HG02763 (cell line): ENCODE data around the gene CEP131.

Experiments
- ATAC-seq: cut with Tn5 transposase; IDR thresholded peaks from one replicate; pipeline ENCODE4 v1.9.1; 2021; ENCODE audit warnings: mild to moderate bottlenecking, moderate library complexity; ENCODE audit not compliant: unreplicated experiment

Gene CEP131

GRCh38 chr17:81203136-81203535 lies 19.6 kb downstream of the CEP131 start:
- ATAC-seq = no peak

GRCh38 chr17:81202318-81202717 lies 20.4 kb downstream of the CEP131 start:
- ATAC-seq = no peak

- no peak for ATAC-seq
Observed at GRCh38 chr17:81200695-81201580, 21.8 kb downstream of the CEP131 start.

- no peak for ATAC-seq
Observed at GRCh38 chr17:81200201-81200600, 22.6 kb downstream of the CEP131 start.

- no peak for ATAC-seq
Observed at GRCh38 chr17:81199482-81199830, 23.3 kb downstream of the CEP131 start.

- ATAC-seq = no peak
Observed at GRCh38 chr17:81198826-81199481, 23.8 kb downstream of the CEP131 start.

- ATAC-seq = no peak
Observed at GRCh38 chr17:81197831-81198490, 24.8 kb downstream of the CEP131 start.

GRCh38 chr17:81197409-81197795 lies 25.4 kb downstream of the CEP131 start:
- ATAC-seq = no peak

- ATAC-seq = no peak
Observed at GRCh38 chr17:81196505-81197408, 26.0 kb downstream of the CEP131 start.

- ATAC-seq = no peak
Observed at GRCh38 chr17:81195941-81196495, 26.7 kb downstream of the CEP131 start.

- no peak for ATAC-seq
Observed at GRCh38 chr17:81194941-81195901, 27.5 kb downstream of the CEP131 start.

GRCh38 chr17:81194225-81194760 lies 28.5 kb downstream of the CEP131 start:
- ATAC-seq = no peak

- no peak for ATAC-seq
Observed at GRCh38 chr17:81193470-81194224, 29.1 kb downstream of the CEP131 start.

GRCh38 chr17:81193051-81193410 lies 29.7 kb downstream of the CEP131 start:
- no peak for ATAC-seq

GRCh38 chr17:81192386-81193050 lies 30.2 kb downstream of the CEP131 start:
- no peak for ATAC-seq

- ATAC-seq = no peak
Observed at GRCh38 chr17:81191646-81192045, 31.1 kb downstream of the CEP131 start.

- no peak for ATAC-seq
Observed at GRCh38 chr17:81191116-81191515, 31.6 kb downstream of the CEP131 start.

- no peak for ATAC-seq
Observed at GRCh38 chr17:81190591-81190990, 32.2 kb downstream of the CEP131 start.
